K562 (cell line): ENCODE data around the gene TRPM4. TPM values are rescaled to one million over a fixed set of nuclear protein-coding genes. Genes with fewer than 3 reads are reported as not detected.

Source experiments
- ATAC-seq: fragments of 200-7000 bp; cut with Tn5 transposase; 3 replicates; pipeline ENCODE4 v1.9.1; 2020; ENCODE audit warnings: moderate library complexity
- BruUV-seq: library from RNA; stranded (reverse); fragments of 400-500 nt; replicated peaks from 2 replicates; lab custom pipeline; 2021; lab: Mats Ljungman, UMichigan
- CTCF ChIA-PET: fragments of 300-600 bp; formaldehyde crosslinking; extraction: SDS; loops from one replicate; lab custom pipeline; 2021; ENCODE audit warnings: low intra/inter-chr PET ratio; lab: Yijun Ruan, JAX
- POLR2A ChIA-PET: fragments of 300-600, 350-650 bp; sonication (Branson Sonifier 250); formaldehyde crosslinking; extraction: SDS; loops from one replicate; lab custom pipeline; 2021; ENCODE audit warnings: antibody characterized with exemption, inconsistent platforms; lab: Yijun Ruan, JAX
- DNase-seq, 4 experiments: peaks; one replicate each; pipeline versions ENCODE4 v3.0.0 to v3.0.0-alpha.2; 2011 to 2018; ENCODE audit warnings: low spot score in 3 of 4, mixed read lengths in 3 of 4; ENCODE audit errors: extremely low read depth in 1 of 4
- FAIRE-seq: peaks from 2 replicates; lab custom pipeline; 2011; peaks lifted over from hg19 to GRCh38; lab: Jason Lieb, UNC
- H2AFZ ChIP-seq: 2 replicates; pipeline ENCODE4 v1.6.0; 2011; ENCODE audit warnings: low read depth, low read length, control low read depth, inconsistent platforms
- H3K27ac ChIP-seq: fragments of 200-600 bp; 3 replicates; pipeline ENCODE4 v1.8.0; 2011; ENCODE audit warnings: low read depth, mild to moderate bottlenecking, control low read depth, inconsistent platforms, low read length, moderate library complexity, mixed read lengths; ENCODE audit errors: extremely low read depth
- H3K27me3 ChIP-seq, 2 experiments: fragments of 300-600 bp in 1 of 2; 2 replicates in 1 of 2; 3 replicates in 1 of 2; pipeline versions ENCODE4 v1.6.0 to v1.8.0; 2011; ENCODE audit warnings: inconsistent platforms in 2 of 2, low read length in 2 of 2, mild to moderate bottlenecking in 1 of 2, mixed read lengths in 1 of 2, moderate library complexity in 1 of 2; ENCODE audit not compliant: control insufficient read depth in 2 of 2, insufficient read depth in 2 of 2
- H3K36me3 ChIP-seq: fragments of 300-600 bp; 3 replicates; pipeline ENCODE4 v1.8.0; 2011; ENCODE audit warnings: mild to moderate bottlenecking, low read length, inconsistent platforms; ENCODE audit not compliant: control insufficient read depth, insufficient read depth
- H3K4me1 ChIP-seq, 2 experiments: fragments of 200-600 bp in 1 of 2; replicated peaks in 1 of 2; 2 replicates in 1 of 2; 3 replicates in 1 of 2; pipeline versions ENCODE4 v1.5.1 to v1.8.0; 2011; ENCODE audit warnings: inconsistent platforms in 2 of 2, low read length in 2 of 2, mild to moderate bottlenecking in 1 of 2, mixed read lengths in 1 of 2, moderate library complexity in 1 of 2; ENCODE audit not compliant: control insufficient read depth in 2 of 2, insufficient read depth in 2 of 2
- H3K4me2 ChIP-seq: 2 replicates; pipeline ENCODE4 v1.6.1; 2011; ENCODE audit warnings: low read length, control low read depth, inconsistent platforms, mixed read lengths; ENCODE audit not compliant: insufficient read depth
- H3K4me3 ChIP-seq: fragments of 200-600 bp; sonication (generic), shearing (Covaris generic); 2 replicates; pipeline ENCODE4 v1.5.1; 2016; ENCODE audit warnings: control low read depth, inconsistent platforms
- H3K79me2 ChIP-seq: fragments of 200-600 bp; 3 replicates; pipeline ENCODE4 v1.8.0; 2011; ENCODE audit warnings: low read length, inconsistent platforms; ENCODE audit not compliant: control insufficient read depth, insufficient read depth
- H3K9ac ChIP-seq, 2 experiments: 2 replicates each; pipeline versions ENCODE4 v1.6.0 to v1.6.1; 2011; ENCODE audit warnings: low read depth in 2 of 2, low read length in 2 of 2, control low read depth in 1 of 2, inconsistent platforms in 1 of 2, mild to moderate bottlenecking in 1 of 2, mixed read lengths in 1 of 2; ENCODE audit not compliant: insufficient read depth in 1 of 2
- H3K9me1 ChIP-seq: one replicate; pipeline ENCODE4 v1.6.0; 2011; ENCODE audit warnings: inconsistent platforms, mild to moderate bottlenecking, low read length, moderate library complexity; ENCODE audit not compliant: control insufficient read depth, insufficient read depth
- H3K9me3 ChIP-seq: replicated peaks from 2 replicates; pipeline ENCODE4 v1.5.1; 2011; ENCODE audit warnings: low read depth, low read length, inconsistent platforms; ENCODE audit not compliant: control insufficient read depth, insufficient read depth
- H4K20me1 ChIP-seq: replicated peaks from 2 replicates; pipeline ENCODE4 v1.6.1; 2011; ENCODE audit warnings: low read length, inconsistent platforms, mixed read lengths; ENCODE audit not compliant: control insufficient read depth, insufficient read depth
- ATF3 ChIP-seq, 2 experiments: fragments of 450-650 bp in 1 of 2; sonication (generic) in 1 of 2; formaldehyde crosslinking in 1 of 2; IDR thresholded peaks in 1 of 2; conservative IDR thresholded peaks in 1 of 2; 2 replicates each; pipeline versions ENCODE4 v1.6.1 to v1.8.1; 2016 to 2023; ENCODE audit warnings: mild to moderate bottlenecking in 2 of 2, moderate library complexity in 2 of 2, inconsistent platforms in 1 of 2, missing genetic modification reagents in 1 of 2
- CEBPG ChIP-seq, 3 experiments: fragments of 200-800 bp in 1 of 3; sonication (Bioruptor generic) in 1 of 3; sonication (generic) in 1 of 3; formaldehyde crosslinking in 1 of 3; IDR thresholded peaks in 2 of 3; conservative IDR thresholded peaks in 1 of 3; 2 replicates each; pipeline versions ENCODE4 v1.6.1 to v1.8.0; 2016 to 2022; ENCODE audit warnings: missing compliant biosample characterization in 2 of 3, missing genetic modification characterization in 2 of 3, mild to moderate bottlenecking in 1 of 3, missing genetic modification reagents in 1 of 3
- HES1 ChIP-seq: fragments of 450-650 bp; IDR thresholded peaks from 2 replicates; pipeline ENCODE4 v1.6.1; 2016; ENCODE audit warnings: low read depth, mild to moderate bottlenecking, moderate library complexity
- MEF2D ChIP-seq: conservative IDR thresholded peaks from 2 replicates; pipeline ENCODE4 v1.6.1; 2016; ENCODE audit warnings: low read depth, missing genetic modification characterization, missing compliant biosample characterization
- RBM39 ChIP-seq: fragments of 200-400 bp; formaldehyde crosslinking; optimal IDR thresholded peaks from 2 replicates; pipeline ENCODE3; 2018; ENCODE audit warnings: low read depth, low read length
- SMAD3 ChIP-seq: fragments of 450-650 bp; formaldehyde crosslinking; conservative IDR thresholded peaks from 2 replicates; pipeline ENCODE4 v1.4.0; 2020; ENCODE audit warnings: mild to moderate bottlenecking
- TEAD4 ChIP-seq, 2 experiments: sonication (generic) in 1 of 2; formaldehyde crosslinking in 1 of 2; IDR thresholded peaks; 2 replicates each; pipeline versions ENCODE4 v1.6.1 to v1.8.0; 2012 to 2022; ENCODE audit warnings: borderline replicate concordance in 1 of 2, inconsistent platforms in 1 of 2, low read length in 1 of 2, mild to moderate bottlenecking in 1 of 2, missing genetic modification reagents in 1 of 2
- ZFP30 ChIP-seq: fragments of 250-450 bp; sonication (Bioruptor Pico); IDR thresholded peaks from 2 replicates; pipeline ENCODE4 v1.8.0; 2022; ENCODE audit warnings: moderate library complexity, mild to moderate bottlenecking, inconsistent platforms, borderline replicate concordance
- WGBS: fragments of 100-300 bp; shearing (Covaris generic); methylation state at CpG from one replicate; pipeline ENCODE4 v1.1.6; 2016; ENCODE audit warnings: low coverage, mixed read lengths; ENCODE audit not compliant: insufficient coverage; ENCODE audit errors: missing lambda C conversion rate; 5-methylcytosine and 5-hydroxymethylcytosine counted together
- in situ Hi-C: fragments of 300-500 bp; cut with MboI; formaldehyde crosslinking; loops from 4 replicates; pipeline ENCODE4 v1.15.0; 2018; ENCODE audit warnings: inconsistent platforms, mixed read lengths
- intact Hi-C: fragments of 100-400 bp; cut with micrococcal nuclease; formaldehyde crosslinking; loops from 2 replicates; pipeline ENCODE4 v1.14.2; 2022
- polyA plus RNA-seq, 8 experiments: library from polyadenylated mRNA; depleted of rRNA in 4 of 8; stranded (reverse) in 5 of 8; unstranded in 3 of 8; fragments of >200 nt; fragmentation: Nextera tagmentation in 2 of 8; fragmentation: Illumina TruSeq in 1 of 8; extraction: Ambion mirVana in 2 of 8; extraction: Trizol in 1 of 8; gene quantifications; 2 replicates each; pipeline versions ENCODE4 v1.2.1 to v1.2.3, GENCODE V29; 2011 to 2014; ENCODE audit warnings: inconsistent platforms in 1 of 8, missing spikeins in 1 of 8
- total RNA-seq, 7 experiments: library from RNA; depleted of rRNA in 6 of 7; stranded (reverse); fragments of >200 nt in 6 of 7; fragmentation: Illumina TruSeq in 2 of 7; extraction: Trizol in 2 of 7; gene quantifications; 2 replicates each; pipeline versions ENCODE4 v1.2.1 to v1.2.3, GENCODE V29; 2011 to 2021; ENCODE audit warnings: low replicate concordance in 1 of 7
- TF ChIP-seq, protein P1 (sequence below): IDR thresholded peaks from 2 replicates; pipeline ENCODE4 v1.6.1; 2011; ENCODE audit warnings: borderline replicate concordance, low read depth, mild to moderate bottlenecking, moderate library complexity, low read length; ENCODE audit not compliant: insufficient read depth, poor library complexity, severe bottlenecking
- TF ChIP-seq, protein P2 (sequence below): sonication (generic); formaldehyde crosslinking; IDR thresholded peaks from 2 replicates; pipeline ENCODE4 v1.8.1; 2023; ENCODE audit warnings: missing genetic modification reagents, mild to moderate bottlenecking, borderline replicate concordance

The TRPM4 gene
- total and polyA plus RNA-seq, 9 of the 15 experiments (the other 6 are each of a cell fraction or from before 2014, with no cell fraction given): 6.5 to 45.4 (median 15.2) TPM

GRCh38 chr19:49223472-49223871 lies 65.9 kb downstream of the TRPM4 start:
- in situ Hi-C loops: loop anchor here (10.0 kb wide), 1 partner anchor 429 kb away; no protein-coding TSS in a partner anchor
- no peaks in the 10 kb centered on the region for H3K9me1 ChIP-seq
- no peaks in the 10 kb centered on the region for H3K79me2 ChIP-seq
- no peak overlapping the region for H3K27ac ChIP-seq
- CTCF ChIA-PET: no interaction called here
- no peak overlapping the region for H3K4me3 ChIP-seq
- FAIRE-seq (no peak), ATAC-seq (no peak; the same call in 2 of the 3 replicates), DNase-seq (peak in 1 of 4 experiments; percentile 1)
- no peak overlapping the region for H2AFZ ChIP-seq
- WGBS: 23% methylated on average over 7 of the region's 9 CpGs
- no peaks in the 10 kb centered on the region for H3K9me3 ChIP-seq
- POLR2A ChIA-PET: interaction anchor here (0.9 kb wide), 1 partner anchor 129 kb away, joined by 4 read pairs; no protein-coding TSS in a partner anchor
- H3K4me2 ChIP-seq: no peak overlapping the region
- no peak overlapping the region for H3K9ac ChIP-seq
- peaks cover 2 to 5% of the 10 kb centered on the region in 2 experiments; a peak in 3 of 5 replicates for H3K27me3 ChIP-seq
- H4K20me1 ChIP-seq: no peaks in the 10 kb centered on the region
- H3K36me3 ChIP-seq: no peaks in the 10 kb centered on the region
- peaks cover 4% of the 10 kb centered on the region in 2 experiments; a peak in 2 of 5 replicates for H3K4me1 ChIP-seq
- intact Hi-C loops: loop anchor here (10.0 kb wide), 3 partner anchors 81 to 439 kb away; partner anchors contain the start of genes GYS1 and RUVBL2
- BruUV-seq: no TSS peak
- TF ChIP-seq MEF2D (tag) (no peak), HES1 (no peak), CEBPG (CRISPR knock-in tag; IDR thresholded peaks at IDR 0.05) (peak; percentile 51), CEBPG (tag; conservative IDR thresholded peaks at IDR 0.05 in 1 of 2, IDR thresholded peaks at IDR 0.05 in 1 of 2) (peak in 1 of 2 experiments; percentile 44; a peak in 2 of 4 replicates), ATF3 (IDR thresholded peaks at IDR 0.05) (peak; percentile 77), ATF3 (CRISPR knock-in tag; conservative IDR thresholded peaks at IDR 0.05) (no peak), TEAD4 (IDR thresholded peaks at IDR 0.05; ENCODE audit: low read length) (no peak), TEAD4 (CRISPR knock-in tag; IDR thresholded peaks at IDR 0.05; ENCODE audit: borderline replicate concordance) (no peak), ZFP30 (CRISPR knock-in tag) (no peak), RBM39 (no peak), SMAD3 (no peak)
- TF ChIP-seq, protein P1, sequence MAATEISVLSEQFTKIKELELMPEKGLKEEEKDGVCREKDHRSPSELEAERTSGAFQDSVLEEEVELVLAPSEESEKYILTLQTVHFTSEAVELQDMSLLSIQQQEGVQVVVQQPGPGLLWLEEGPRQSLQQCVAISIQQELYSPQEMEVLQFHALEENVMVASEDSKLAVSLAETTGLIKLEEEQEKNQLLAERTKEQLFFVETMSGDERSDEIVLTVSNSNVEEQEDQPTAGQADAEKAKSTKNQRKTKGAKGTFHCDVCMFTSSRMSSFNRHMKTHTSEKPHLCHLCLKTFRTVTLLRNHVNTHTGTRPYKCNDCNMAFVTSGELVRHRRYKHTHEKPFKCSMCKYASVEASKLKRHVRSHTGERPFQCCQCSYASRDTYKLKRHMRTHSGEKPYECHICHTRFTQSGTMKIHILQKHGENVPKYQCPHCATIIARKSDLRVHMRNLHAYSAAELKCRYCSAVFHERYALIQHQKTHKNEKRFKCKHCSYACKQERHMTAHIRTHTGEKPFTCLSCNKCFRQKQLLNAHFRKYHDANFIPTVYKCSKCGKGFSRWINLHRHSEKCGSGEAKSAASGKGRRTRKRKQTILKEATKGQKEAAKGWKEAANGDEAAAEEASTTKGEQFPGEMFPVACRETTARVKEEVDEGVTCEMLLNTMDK: no peak
- TF ChIP-seq, protein P2, sequence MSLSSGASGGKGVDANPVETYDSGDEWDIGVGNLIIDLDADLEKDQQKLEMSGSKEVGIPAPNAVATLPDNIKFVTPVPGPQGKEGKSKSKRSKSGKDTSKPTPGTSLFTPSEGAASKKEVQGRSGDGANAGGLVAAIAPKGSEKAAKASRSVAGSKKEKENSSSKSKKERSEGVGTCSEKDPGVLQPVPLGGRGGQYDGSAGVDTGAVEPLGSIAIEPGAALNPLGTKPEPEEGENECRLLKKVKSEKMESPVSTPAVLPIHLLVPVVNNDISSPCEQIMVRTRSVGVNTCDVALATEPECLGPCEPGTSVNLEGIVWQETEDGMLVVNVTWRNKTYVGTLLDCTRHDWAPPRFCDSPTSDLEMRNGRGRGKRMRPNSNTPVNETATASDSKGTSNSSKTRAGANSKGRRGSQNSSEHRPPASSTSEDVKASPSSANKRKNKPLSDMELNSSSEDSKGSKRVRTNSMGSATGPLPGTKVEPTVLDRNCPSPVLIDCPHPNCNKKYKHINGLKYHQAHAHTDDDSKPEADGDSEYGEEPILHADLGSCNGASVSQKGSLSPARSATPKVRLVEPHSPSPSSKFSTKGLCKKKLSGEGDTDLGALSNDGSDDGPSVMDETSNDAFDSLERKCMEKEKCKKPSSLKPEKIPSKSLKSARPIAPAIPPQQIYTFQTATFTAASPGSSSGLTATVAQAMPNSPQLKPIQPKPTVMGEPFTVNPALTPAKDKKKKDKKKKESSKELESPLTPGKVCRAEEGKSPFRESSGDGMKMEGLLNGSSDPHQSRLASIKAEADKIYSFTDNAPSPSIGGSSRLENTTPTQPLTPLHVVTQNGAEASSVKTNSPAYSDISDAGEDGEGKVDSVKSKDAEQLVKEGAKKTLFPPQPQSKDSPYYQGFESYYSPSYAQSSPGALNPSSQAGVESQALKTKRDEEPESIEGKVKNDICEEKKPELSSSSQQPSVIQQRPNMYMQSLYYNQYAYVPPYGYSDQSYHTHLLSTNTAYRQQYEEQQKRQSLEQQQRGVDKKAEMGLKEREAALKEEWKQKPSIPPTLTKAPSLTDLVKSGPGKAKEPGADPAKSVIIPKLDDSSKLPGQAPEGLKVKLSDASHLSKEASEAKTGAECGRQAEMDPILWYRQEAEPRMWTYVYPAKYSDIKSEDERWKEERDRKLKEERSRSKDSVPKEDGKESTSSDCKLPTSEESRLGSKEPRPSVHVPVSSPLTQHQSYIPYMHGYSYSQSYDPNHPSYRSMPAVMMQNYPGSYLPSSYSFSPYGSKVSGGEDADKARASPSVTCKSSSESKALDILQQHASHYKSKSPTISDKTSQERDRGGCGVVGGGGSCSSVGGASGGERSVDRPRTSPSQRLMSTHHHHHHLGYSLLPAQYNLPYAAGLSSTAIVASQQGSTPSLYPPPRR (CRISPR knock-in tag): no peak
